Nephron progenitor cell (in vitro differentiated cells): ENCODE data around the gene ITGB3.
"Not testable (repeated sequence)": the region's sequence is repeated elsewhere in the genome, so short reads cannot be mapped to it uniquely, and the experiment has no call there.

Experiments
- DNase-seq: peaks from one replicate; pipeline ENCODE4 v3.0.0; 2021
- H3K27ac Mint-ChIP-seq: 2 replicates; pipeline ENCODE4 v1.8.0; 2021; ENCODE audit warnings: mild to moderate bottlenecking, moderate library complexity, mixed read lengths
- H3K27me3 Mint-ChIP-seq: 2 replicates; pipeline ENCODE4 v1.8.0; 2021; ENCODE audit warnings: mild to moderate bottlenecking, low read depth, mixed read lengths; ENCODE audit not compliant: poor library complexity
- H3K36me3 Mint-ChIP-seq: 2 replicates; pipeline ENCODE4 v1.8.0; 2021; ENCODE audit warnings: low read depth, mixed read lengths
- H3K4me1 Mint-ChIP-seq: 2 replicates; pipeline ENCODE4 v1.8.0; 2021; ENCODE audit warnings: mixed read lengths
- H3K4me3 Mint-ChIP-seq: 2 replicates; pipeline ENCODE4 v1.8.0; 2021; ENCODE audit warnings: mild to moderate bottlenecking, moderate library complexity, mixed read lengths
- H3K9me3 Mint-ChIP-seq: 2 replicates; pipeline ENCODE4 v1.8.0; 2021; ENCODE audit warnings: mild to moderate bottlenecking, moderate library complexity, mixed read lengths
- CTCF ChIP-seq: fragments of 200-600 bp; sonication (generic); IDR thresholded peaks from 2 replicates; pipeline ENCODE4 v1.5.0; 2021; ENCODE audit warnings: antibody characterized with exemption

Gene ITGB3

DNA sequence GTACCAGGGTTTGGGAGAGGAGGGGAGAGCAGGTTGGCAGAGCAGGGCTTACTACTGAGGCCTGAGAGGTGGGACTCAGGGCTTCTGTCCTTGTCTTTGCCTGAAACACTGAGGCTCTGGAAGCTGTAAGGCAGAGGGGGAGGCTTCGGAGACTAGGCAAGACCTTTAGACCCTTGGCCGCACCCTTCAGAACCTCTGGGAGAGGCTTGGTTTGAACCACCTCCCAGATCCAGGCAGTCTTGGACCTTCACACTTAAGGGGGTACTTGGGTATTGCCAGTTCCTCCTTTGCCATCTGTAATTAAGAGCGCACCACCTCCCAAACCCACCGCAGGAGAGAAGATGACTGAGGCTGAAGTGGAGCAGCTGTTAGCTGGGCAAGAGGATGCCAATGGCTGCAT, 31.6 kb upstream of the ITGB3 start:
- peaks cover 36% of the 10 kb centered on the region for H3K9me3 Mint-ChIP-seq
- H3K27me3 Mint-ChIP-seq: peaks cover 11% of the 10 kb centered on the region
- H3K4me3 Mint-ChIP-seq: no peak overlapping the region
- H3K4me1 Mint-ChIP-seq: peaks cover 37% of the 10 kb centered on the region
- no peak for TF ChIP-seq CTCF
- peaks cover 17% of the 10 kb centered on the region for H3K36me3 Mint-ChIP-seq
- no peak overlapping the region for H3K27ac Mint-ChIP-seq
- no peak for DNase-seq

- DNase-seq: no peak
- TF ChIP-seq CTCF: no peak
- Mint-ChIP-seq H3K4me1 (peaks cover 37% of the 10 kb centered on the region), H3K9me3 (peaks cover 36% of the 10 kb centered on the region), H3K27ac (no peak overlapping the region), H3K36me3 (peaks cover 17% of the 10 kb centered on the region), H3K27me3 (peaks cover 12% of the 10 kb centered on the region), H3K4me3 (no peak overlapping the region)
Measured at GRCh38 chr17:47223007-47223406, 30.6 kb upstream of the ITGB3 start.

- Mint-ChIP-seq H3K4me1 (peaks cover 37% of the 10 kb centered on the region), H3K27ac (no peak overlapping the region), H3K4me3 (no peak overlapping the region), H3K9me3 (peaks cover 36% of the 10 kb centered on the region), H3K27me3 (peaks cover 10% of the 10 kb centered on the region), H3K36me3 (peaks cover 17% of the 10 kb centered on the region)
- no peak for DNase-seq
- no peak for TF ChIP-seq CTCF
Measured at GRCh38 chr17:47223460-47223859, 30.2 kb upstream of the ITGB3 start.

- Mint-ChIP-seq H3K9me3 (peaks cover 36% of the 10 kb centered on the region), H3K36me3 (peaks cover 17% of the 10 kb centered on the region), H3K27me3 (peaks cover 10% of the 10 kb centered on the region), H3K4me1 (peaks cover 35% of the 10 kb centered on the region)
- not testable (repeated sequence) for H3K27ac Mint-ChIP-seq, DNase-seq, H3K4me3 Mint-ChIP-seq
Measured at GRCh38 chr17:47224077-47224476, 29.6 kb upstream of the ITGB3 start.

DNA sequence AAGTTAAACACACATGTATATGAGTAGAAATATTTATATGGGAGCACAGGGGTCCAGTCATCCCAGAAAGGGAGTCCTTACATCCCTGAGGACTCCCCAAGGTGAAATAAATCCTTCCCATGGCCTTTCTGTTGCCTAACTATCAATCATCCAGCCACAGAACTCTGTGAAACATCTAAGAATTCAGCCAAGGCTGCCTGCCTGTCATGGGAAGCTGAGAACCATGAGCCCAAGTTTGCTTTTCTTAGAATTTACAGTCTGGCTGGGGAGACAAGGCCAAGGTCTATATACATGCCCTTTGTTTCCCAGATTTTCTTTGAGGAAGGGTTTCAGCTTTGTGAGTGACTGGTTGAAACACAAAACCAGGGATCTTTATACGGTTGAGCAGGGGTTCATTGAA, 28.7 kb upstream of the ITGB3 start:
- peaks cover 17% of the 10 kb centered on the region for H3K36me3 Mint-ChIP-seq
- H3K4me1 Mint-ChIP-seq: peaks cover 34% of the 10 kb centered on the region
- no peak for DNase-seq
- peaks cover 36% of the 10 kb centered on the region for H3K9me3 Mint-ChIP-seq
- no peak for TF ChIP-seq CTCF
- H3K27me3 Mint-ChIP-seq: peaks cover 6% of the 10 kb centered on the region
- H3K4me3 Mint-ChIP-seq: no peak overlapping the region
- peak overlapping the region; percentile 66 for H3K27ac Mint-ChIP-seq

- Mint-ChIP-seq H3K9me3 (peaks cover 36% of the 10 kb centered on the region), H3K4me1 (peaks cover 34% of the 10 kb centered on the region), H3K4me3 (no peak overlapping the region), H3K27me3 (peaks cover 4% of the 10 kb centered on the region), H3K27ac (no peak overlapping the region), H3K36me3 (peaks cover 17% of the 10 kb centered on the region)
- no peak for DNase-seq
- no peak for TF ChIP-seq CTCF
Measured at GRCh38 chr17:47225436-47225858, 28.2 kb upstream of the ITGB3 start.
